HepG2 (cell line): ENCODE data around the gene NAALADL1. TPM values are rescaled to one million over a fixed set of nuclear protein-coding genes. Genes with fewer than 3 reads are reported as not detected.

Source experiments
- EEA1 ChIP-seq: sonication (generic); formaldehyde crosslinking; IDR thresholded peaks from 2 replicates; pipeline ENCODE4 v1.5.1; 2020; ENCODE audit warnings: mild to moderate bottlenecking, missing genetic modification reagents, borderline replicate concordance
- ERF ChIP-seq: IDR thresholded peaks from 2 replicates; pipeline ENCODE4 v1.6.1; 2018; ENCODE audit warnings: missing biosample characterization, missing genetic modification reagents
- IRF2 ChIP-seq: IDR thresholded peaks from 2 replicates; pipeline ENCODE4 v1.6.1; 2018; ENCODE audit warnings: missing genetic modification reagents, missing compliant biosample characterization
- KLF12 ChIP-seq: sonication (generic); formaldehyde crosslinking; IDR thresholded peaks from 2 replicates; pipeline ENCODE4 v1.4.0; 2020; ENCODE audit warnings: missing genetic modification reagents, borderline replicate concordance
- MAFK ChIP-seq, 2 experiments: IDR thresholded peaks in 1 of 2; conservative IDR thresholded peaks in 1 of 2; 2 replicates each; pipeline ENCODE4 v1.6.1; 2011; ENCODE audit warnings: improper control_type of control experiment in 2 of 2, low read length in 2 of 2
- MED8 ChIP-seq: sonication (generic); formaldehyde crosslinking; IDR thresholded peaks from 2 replicates; pipeline ENCODE4 v1.8.1; 2023; ENCODE audit warnings: mild to moderate bottlenecking, missing genetic modification reagents; ENCODE audit not compliant: insufficient replicate concordance
- NR2F1 ChIP-seq, 2 experiments: fragments of 450-650 bp in 1 of 2; formaldehyde crosslinking in 1 of 2; IDR thresholded peaks; 2 replicates each; pipeline versions ENCODE4 v1.5.0 to v1.6.1; 2016 to 2020; ENCODE audit warnings: mild to moderate bottlenecking in 1 of 2, missing compliant biosample characterization in 1 of 2, missing genetic modification reagents in 1 of 2, moderate library complexity in 1 of 2
- POLR2AphosphoS2 ChIP-seq: IDR thresholded peaks from 2 replicates; pipeline ENCODE4 v1.6.1; 2011; ENCODE audit warnings: low read depth, low read length, improper control_type of control experiment
- POLR2AphosphoS5 ChIP-seq: IDR thresholded peaks from 2 replicates; pipeline ENCODE4 v1.6.1; 2012; ENCODE audit warnings: low read depth, low read length
- PRMT3 ChIP-seq: sonication (generic); formaldehyde crosslinking; IDR thresholded peaks from 2 replicates; pipeline ENCODE4 v1.8.1; 2022; ENCODE audit warnings: low read depth, mild to moderate bottlenecking, moderate library complexity, missing genetic modification reagents, borderline replicate concordance
- SIX4 ChIP-seq: sonication (generic); formaldehyde crosslinking; IDR thresholded peaks from 2 replicates; pipeline ENCODE4 v1.4.0; 2020; ENCODE audit warnings: missing genetic modification reagents
- SNRNP70 ChIP-seq: fragments of 200-400 bp; formaldehyde crosslinking; IDR thresholded peaks from 2 replicates; pipeline ENCODE4 v1.6.1; 2017; ENCODE audit warnings: mild to moderate bottlenecking, low read depth, low read length, moderate library complexity
- TRIM24 ChIP-seq: sonication (generic); formaldehyde crosslinking; IDR thresholded peaks from 2 replicates; pipeline ENCODE4 v1.8.0; 2022; ENCODE audit warnings: mild to moderate bottlenecking, missing genetic modification reagents
- ZC3H4 ChIP-seq: sonication (generic); formaldehyde crosslinking; IDR thresholded peaks from 2 replicates; pipeline ENCODE4 v1.4.0; 2020; ENCODE audit warnings: missing genetic modification reagents, borderline replicate concordance
- ZFAT ChIP-seq: sonication (generic); formaldehyde crosslinking; conservative IDR thresholded peaks from 2 replicates; pipeline ENCODE4 v1.8.1; 2023; ENCODE audit warnings: missing genetic modification reagents, inconsistent platforms
- ZNF10 ChIP-seq: sonication (generic); formaldehyde crosslinking; IDR thresholded peaks from 2 replicates; pipeline ENCODE4 v1.4.0; 2020; ENCODE audit warnings: mild to moderate bottlenecking, low read depth, missing genetic modification reagents, borderline replicate concordance
- ZNF224 ChIP-seq: sonication (generic); formaldehyde crosslinking; IDR thresholded peaks from 2 replicates; pipeline ENCODE4 v1.5.0; 2020; ENCODE audit warnings: mild to moderate bottlenecking, missing genetic modification reagents
- ZNF337 ChIP-seq: sonication (generic); formaldehyde crosslinking; IDR thresholded peaks from 2 replicates; pipeline ENCODE4 v1.5.1; 2020; ENCODE audit warnings: missing genetic modification reagents, low read depth, mild to moderate bottlenecking, borderline replicate concordance
- ZNF468 ChIP-seq: sonication (generic); formaldehyde crosslinking; IDR thresholded peaks from 2 replicates; pipeline ENCODE4 v1.8.0; 2022; ENCODE audit warnings: mild to moderate bottlenecking, moderate library complexity, missing genetic modification reagents
- ZNF563 ChIP-seq: sonication (generic); formaldehyde crosslinking; IDR thresholded peaks from 2 replicates; pipeline ENCODE4 v1.8.0; 2022; ENCODE audit warnings: mild to moderate bottlenecking, moderate library complexity, missing genetic modification reagents
- ZNF747 ChIP-seq: sonication (generic); formaldehyde crosslinking; IDR thresholded peaks from 2 replicates; pipeline ENCODE4 v1.8.1; 2023; ENCODE audit warnings: missing genetic modification reagents, mild to moderate bottlenecking, borderline replicate concordance
- ZNF788 ChIP-seq: sonication (generic); formaldehyde crosslinking; IDR thresholded peaks from 2 replicates; pipeline ENCODE4 v1.5.0; 2020; ENCODE audit warnings: mild to moderate bottlenecking, missing genetic modification reagents, borderline replicate concordance
- ZSCAN30 ChIP-seq: sonication (generic); formaldehyde crosslinking; IDR thresholded peaks from 2 replicates; pipeline ENCODE4 v1.5.0; 2020; ENCODE audit warnings: mild to moderate bottlenecking, missing genetic modification reagents
- ZSCAN31 ChIP-seq: sonication (generic); formaldehyde crosslinking; IDR thresholded peaks from 2 replicates; pipeline ENCODE4 v1.5.0; 2020; ENCODE audit warnings: low read depth, mild to moderate bottlenecking, missing genetic modification reagents
- polyA plus RNA-seq, 8 experiments: library from polyadenylated mRNA; depleted of rRNA in 3 of 8; stranded (reverse) in 7 of 8; unstranded in 1 of 8; fragments of >200 nt; fragmentation: Illumina TruSeq in 4 of 8; extraction: Trizol in 4 of 8; gene quantifications; 2 replicates each; pipeline versions ENCODE4 v1.2.1 to v1.2.3, GENCODE V29; 2011 to 2016; ENCODE audit warnings: low read depth in 4 of 8, missing spikeins in 1 of 8, mixed read lengths in 1 of 8; ENCODE audit not compliant: insufficient read depth in 1 of 8
- total RNA-seq, 5 experiments: library from RNA; depleted of rRNA; stranded (reverse); fragments of >200 nt; fragmentation: Illumina TruSeq; extraction: Trizol; gene quantifications; 2 replicates each; pipeline ENCODE4 v1.2.3, GENCODE V29; 2016; ENCODE audit warnings: low read depth in 1 of 5
- TF ChIP-seq, protein P1 (sequence below): sonication (generic); formaldehyde crosslinking; IDR thresholded peaks from 2 replicates; pipeline ENCODE4 v1.4.0; 2020; ENCODE audit warnings: missing genetic modification reagents, borderline replicate concordance
- TF ChIP-seq, protein P2 (sequence below): sonication (generic); formaldehyde crosslinking; IDR thresholded peaks from 2 replicates; pipeline ENCODE4 v1.5.0; 2020; ENCODE audit warnings: missing genetic modification reagents, mild to moderate bottlenecking, borderline replicate concordance
- TF ChIP-seq, protein P3 (sequence below): sonication (generic); formaldehyde crosslinking; IDR thresholded peaks from 2 replicates; pipeline ENCODE4 v1.4.0; 2020; ENCODE audit warnings: mild to moderate bottlenecking, missing genetic modification reagents

The NAALADL1 gene
- total and polyA plus RNA-seq, 2 of the 13 experiments (the other 11 are each of a cell fraction or from before 2014, with no cell fraction given), result 9.3 to 33.9 TPM

DNA sequence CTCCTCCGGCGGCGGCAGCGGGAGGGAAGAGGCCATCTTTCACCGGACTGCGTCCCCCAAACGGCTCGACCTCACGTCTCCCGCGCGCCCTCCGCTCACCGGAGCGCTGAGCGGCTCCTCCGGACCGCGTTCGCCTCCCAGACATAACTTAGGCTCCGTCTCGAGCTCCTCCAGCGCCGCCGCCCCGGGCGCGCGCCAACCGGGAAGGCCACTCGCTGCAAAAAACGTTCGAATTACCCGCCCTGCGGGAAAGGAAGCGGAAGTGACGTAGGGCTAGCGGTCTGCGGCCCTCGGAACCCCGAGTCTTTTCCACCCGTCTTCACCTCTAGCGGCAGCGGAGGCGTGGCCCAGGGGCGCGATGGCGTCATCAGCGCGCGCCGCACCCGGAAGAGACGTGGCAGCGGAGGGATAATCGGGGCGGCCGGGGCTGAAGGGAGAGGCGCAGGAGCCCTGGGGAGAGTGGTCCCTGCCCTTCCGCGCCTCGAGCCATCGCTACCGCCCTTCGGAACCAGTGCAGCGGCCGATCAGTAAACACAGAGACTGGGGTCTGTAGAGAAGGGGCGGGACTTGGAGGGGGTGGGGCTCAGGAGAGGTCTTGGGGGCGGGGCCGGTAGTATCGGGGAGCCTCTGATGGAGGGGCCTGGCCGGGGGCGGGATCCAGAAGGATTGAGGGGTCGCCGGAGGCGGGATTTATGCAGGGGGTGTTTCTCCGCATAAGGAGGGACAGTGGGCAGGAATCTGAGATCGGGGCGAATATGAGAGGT lies 25.7 kb upstream of the NAALADL1 start, which contains the start of the genes CDCA5 and ZFPL1 (continued):
- TF ChIP-seq MED8 (CRISPR knock-in tag) (no peak), ZNF468 (CRISPR knock-in tag) (no peak), ZNF337 (CRISPR knock-in tag) (0 out of 2 replicates have a peak, but pooled peaks have one; percentile 35), ZC3H4 (no peak), SNRNP70 (no peak), ZSCAN30 (no peak), ZNF788 (CRISPR knock-in tag) (peak; percentile 96; the same call in 1 of the 2 replicates), SIX4 (CRISPR knock-in tag) (no peak; the same call in 1 of the 2 replicates), ERF (peak; percentile 59; the same call in 1 of the 2 replicates), KLF12 (CRISPR knock-in tag) (peak; percentile 76; the same call in 1 of the 2 replicates), ZNF10 (no peak), ZFAT (CRISPR knock-in tag) (no peak), ZSCAN31 (0 out of 2 replicates have a peak, but pooled peaks have one; percentile 54), EEA1 (CRISPR knock-in tag) (no peak), ZNF563 (0 out of 2 replicates have a peak, but pooled peaks have one; percentile 65), NR2F1 (CRISPR knock-in tag; IDR thresholded peaks at IDR 0.05) (no peak), POLR2AphosphoS5 (peak; percentile 76), PRMT3 (CRISPR knock-in tag) (0 out of 2 replicates have a peak, but pooled peaks have one; percentile 75), POLR2AphosphoS2 (no peak), ZNF224 (CRISPR knock-in tag) (no peak), ZNF747 (peak; percentile 84; the same call in 1 of the 2 replicates), MAFK (conservative IDR thresholded peaks at IDR 0.05 in 1 of 2, IDR thresholded peaks at IDR 0.05 in 1 of 2; ENCODE audit: low read length in 2 of 2) (no peak), IRF2 (peak; percentile 89), TRIM24 (CRISPR knock-in tag) (no peak)
- TF ChIP-seq, protein P1, sequence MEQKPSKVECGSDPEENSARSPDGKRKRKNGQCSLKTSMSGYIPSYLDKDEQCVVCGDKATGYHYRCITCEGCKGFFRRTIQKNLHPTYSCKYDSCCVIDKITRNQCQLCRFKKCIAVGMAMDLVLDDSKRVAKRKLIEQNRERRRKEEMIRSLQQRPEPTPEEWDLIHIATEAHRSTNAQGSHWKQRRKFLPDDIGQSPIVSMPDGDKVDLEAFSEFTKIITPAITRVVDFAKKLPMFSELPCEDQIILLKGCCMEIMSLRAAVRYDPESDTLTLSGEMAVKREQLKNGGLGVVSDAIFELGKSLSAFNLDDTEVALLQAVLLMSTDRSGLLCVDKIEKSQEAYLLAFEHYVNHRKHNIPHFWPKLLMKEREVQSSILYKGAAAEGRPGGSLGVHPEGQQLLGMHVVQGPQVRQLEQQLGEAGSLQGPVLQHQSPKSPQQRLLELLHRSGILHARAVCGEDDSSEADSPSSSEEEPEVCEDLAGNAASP (CRISPR knock-in tag), result peak; percentile 60
- TF ChIP-seq, protein P2, sequence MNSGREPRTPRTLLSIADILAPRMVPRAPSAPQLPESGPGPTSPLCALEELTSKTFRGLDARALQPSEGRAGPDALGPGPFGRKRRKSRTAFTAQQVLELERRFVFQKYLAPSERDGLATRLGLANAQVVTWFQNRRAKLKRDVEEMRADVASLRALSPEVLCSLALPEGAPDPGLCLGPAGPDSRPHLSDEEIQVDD, result 0 out of 2 replicates have a peak, but pooled peaks have one; percentile 37
- TF ChIP-seq, protein P3, sequence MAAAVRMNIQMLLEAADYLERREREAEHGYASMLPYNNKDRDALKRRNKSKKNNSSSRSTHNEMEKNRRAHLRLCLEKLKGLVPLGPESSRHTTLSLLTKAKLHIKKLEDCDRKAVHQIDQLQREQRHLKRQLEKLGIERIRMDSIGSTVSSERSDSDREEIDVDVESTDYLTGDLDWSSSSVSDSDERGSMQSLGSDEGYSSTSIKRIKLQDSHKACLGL (CRISPR knock-in tag), result peak; percentile 82
